ENCODE data around the gene PPM1L. TPM values are rescaled to one million over a fixed set of nuclear protein-coding genes. Genes with fewer than 3 reads are reported as not detected.

The PPM1L gene
- total RNA-seq, 2 experiments from 2014 or later, result 2.0 TPM

DNA sequence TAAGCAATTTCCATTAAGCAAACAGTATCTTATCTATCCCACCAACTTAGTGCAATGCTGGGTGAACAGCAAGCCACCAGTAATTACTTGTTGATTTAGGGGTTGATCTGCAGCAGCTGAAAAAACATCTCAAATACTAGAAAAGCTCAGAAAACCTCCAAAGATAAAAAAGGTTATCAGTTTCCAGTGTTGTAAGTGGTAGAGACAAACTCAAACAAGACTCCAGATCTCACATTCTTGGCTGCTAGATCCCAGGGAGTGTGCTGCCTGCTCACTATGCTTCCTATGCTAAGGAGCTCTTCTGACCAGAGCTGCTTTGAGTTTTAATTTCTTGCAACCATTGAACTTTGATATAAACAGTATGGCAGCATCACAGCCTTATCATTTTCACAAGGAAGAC lies 337.9 kb downstream of the PPM1L start:
- H3K9me3 Mint-ChIP-seq, result no peaks in the 10 kb centered on the region
- H3K36me3 Mint-ChIP-seq, result no peaks in the 10 kb centered on the region
- no peaks in the 10 kb centered on the region for H3K4me1 Mint-ChIP-seq
- no peak for DNase-seq
- H3K27ac Mint-ChIP-seq, result no peak overlapping the region
- peaks cover 3% of the 10 kb centered on the region for H3K27me3 Mint-ChIP-seq
- H3K4me3 Mint-ChIP-seq, result no peak overlapping the region

GRCh38 chr3:161096771-161097367 lies 340.8 kb downstream of the PPM1L start:
- Mint-ChIP-seq H3K27me3 (no peaks in the 10 kb centered on the region), H3K27ac (no peak overlapping the region), H3K4me1 (no peaks in the 10 kb centered on the region), H3K9me3 (no peaks in the 10 kb centered on the region), H3K4me3 (no peak overlapping the region), H3K36me3 (no peaks in the 10 kb centered on the region)
- DNase-seq, result no peak

DNA sequence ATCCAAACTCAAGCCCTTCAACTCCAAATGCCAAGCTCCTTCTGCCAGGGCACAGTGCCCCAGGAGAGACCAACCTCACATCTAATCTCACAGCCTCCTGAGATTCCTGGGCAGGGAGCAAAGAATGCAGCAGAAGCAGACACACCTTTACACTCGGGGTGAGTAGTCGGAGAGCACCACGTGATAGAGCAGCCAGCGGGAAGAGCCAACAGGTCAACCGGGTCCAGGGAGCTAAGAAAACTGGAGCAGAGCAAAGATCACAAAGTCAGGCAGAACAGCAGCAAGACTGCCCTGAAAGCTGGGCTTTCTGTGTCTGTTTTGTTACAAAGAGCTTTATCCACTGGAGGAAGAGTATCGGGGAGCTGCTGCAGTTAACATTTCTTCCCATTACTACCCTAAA lies 345.0 kb downstream of the PPM1L start:
- Mint-ChIP-seq H3K27me3 (peaks cover 21% of the 10 kb centered on the region), H3K4me3 (no peak overlapping the region), H3K36me3 (peaks cover 10% of the 10 kb centered on the region), H3K9me3 (peaks cover 1% of the 10 kb centered on the region), H3K27ac (no peak overlapping the region), H3K4me1 (peaks cover 9% of the 10 kb centered on the region)
- no peak for DNase-seq

DNA sequence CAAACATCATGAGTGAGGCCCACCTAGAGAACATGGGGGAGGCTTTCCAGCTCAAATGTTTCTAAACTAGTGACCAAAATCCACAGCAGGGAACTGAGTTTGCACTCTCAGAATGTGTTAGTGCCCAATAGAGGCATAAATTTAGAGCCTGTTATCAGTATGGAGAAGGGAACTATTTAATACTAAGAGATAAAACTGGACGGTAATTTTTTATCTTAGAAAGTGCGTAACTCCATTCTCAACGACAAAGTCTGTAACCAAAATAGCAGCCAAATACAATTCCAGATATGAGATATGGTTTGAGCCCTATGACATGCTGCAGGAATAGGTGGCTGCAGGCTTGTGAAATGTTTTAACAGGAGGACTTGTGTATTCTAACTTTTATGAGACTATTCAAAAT lies 345.6 kb downstream of the PPM1L start:
- H3K9me3 Mint-ChIP-seq, result peaks cover 1% of the 10 kb centered on the region
- peaks cover 23% of the 10 kb centered on the region for H3K27me3 Mint-ChIP-seq
- peaks cover 9% of the 10 kb centered on the region for H3K4me1 Mint-ChIP-seq
- H3K27ac Mint-ChIP-seq, result no peak overlapping the region
- H3K36me3 Mint-ChIP-seq, result peaks cover 10% of the 10 kb centered on the region
- H3K4me3 Mint-ChIP-seq, result no peak overlapping the region
- DNase-seq, result no peak

DNA sequence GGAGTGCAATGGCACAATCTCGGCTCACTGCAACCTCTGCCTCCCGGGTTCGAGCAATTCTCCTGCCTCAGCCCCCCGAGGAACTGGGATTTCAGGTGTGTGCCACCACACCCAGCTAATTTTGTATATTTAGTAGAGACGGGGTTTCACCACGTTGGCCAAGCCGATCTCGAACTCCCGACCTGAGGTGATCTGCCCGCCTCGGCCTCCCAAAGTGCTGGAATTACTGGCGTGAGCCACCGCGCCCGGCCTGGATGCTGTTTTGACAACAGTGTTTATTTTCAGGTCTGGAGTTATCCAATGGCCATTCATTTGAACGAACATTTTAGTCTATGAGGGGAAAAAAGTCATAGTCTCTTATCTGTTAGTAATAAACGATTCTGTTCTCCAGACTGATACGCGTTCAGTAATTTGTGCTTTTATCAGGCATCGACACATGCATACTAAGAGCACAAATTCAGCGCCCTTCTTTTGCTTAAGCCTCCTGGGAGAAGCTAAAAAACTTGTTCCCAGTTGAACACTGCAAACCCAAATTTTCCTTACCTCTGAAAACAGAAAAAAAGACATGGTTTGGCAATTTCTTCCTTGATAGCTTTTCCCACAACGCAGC lies 347.9 kb downstream of the PPM1L start:
- Mint-ChIP-seq H3K36me3 (peaks cover 10% of the 10 kb centered on the region), H3K4me1 (peaks cover 9% of the 10 kb centered on the region), H3K27me3 (peaks cover 23% of the 10 kb centered on the region), H3K27ac (no peak overlapping the region), H3K4me3 (peak overlapping the region; percentile 87), H3K9me3 (peaks cover 1% of the 10 kb centered on the region)
- DNase-seq, result no peak

- H3K27me3 Mint-ChIP-seq, result peaks cover 27% of the 10 kb centered on the region
- DNase-seq, result peak; percentile 55
- peaks cover 10% of the 10 kb centered on the region for H3K36me3 Mint-ChIP-seq
- peaks cover 9% of the 10 kb centered on the region for H3K4me1 Mint-ChIP-seq
- peaks cover 1% of the 10 kb centered on the region for H3K9me3 Mint-ChIP-seq
- H3K4me3 Mint-ChIP-seq, result peak within 1 kb of the TSS; percentile 87
- peak within 1 kb of the TSS; percentile 34 for H3K27ac Mint-ChIP-seq
These were observed 348.8 kb downstream of the PPM1L start, which contains the start of gene B3GALNT1 for GRCh38 chr3:161104561-161105551. Gene B3GALNT1, minus strand, starts transcription at chr3:161105349. Its CDS starts 18,595 bp downstream, at chr3:161086754.

GRCh38 chr3:161107311-161107710 lies 351.3 kb downstream of the PPM1L start:
- H3K4me1 Mint-ChIP-seq, result peaks cover 9% of the 10 kb centered on the region
- peaks cover 1% of the 10 kb centered on the region for H3K9me3 Mint-ChIP-seq
- no peak for DNase-seq
- H3K27ac Mint-ChIP-seq, result no peak overlapping the region
- H3K4me3 Mint-ChIP-seq, result no peak overlapping the region
- peaks cover 47% of the 10 kb centered on the region for H3K27me3 Mint-ChIP-seq
- H3K36me3 Mint-ChIP-seq, result peaks cover 10% of the 10 kb centered on the region

- Mint-ChIP-seq H3K36me3 (peaks cover 7% of the 10 kb centered on the region), H3K27ac (no peak overlapping the region), H3K4me3 (no peak overlapping the region), H3K4me1 (peaks cover 9% of the 10 kb centered on the region), H3K9me3 (peaks cover 1% of the 10 kb centered on the region), H3K27me3 (peaks cover 41% of the 10 kb centered on the region)
- DNase-seq, result no peak
These were observed 352.8 kb downstream of the PPM1L start for GRCh38 chr3:161108840-161109239.

DNA sequence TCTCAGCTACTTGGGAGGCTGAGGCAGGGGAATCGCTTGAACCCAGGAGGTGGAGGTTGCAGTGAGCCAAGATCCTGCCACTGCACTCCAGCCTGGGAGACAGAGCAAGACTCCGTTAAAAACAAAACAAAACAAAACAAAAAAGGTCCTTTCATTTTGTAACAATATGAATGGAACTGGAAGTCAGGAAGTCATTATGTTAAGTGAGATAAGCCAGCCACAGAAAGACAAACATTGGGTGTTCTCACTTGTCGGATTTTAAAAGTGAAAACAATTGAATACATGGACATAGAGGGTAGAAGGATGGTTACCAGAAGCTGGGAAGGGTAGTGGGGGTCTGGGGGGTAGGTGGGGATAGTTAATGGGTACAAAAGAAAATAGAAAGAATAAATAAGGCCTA lies 361.6 kb downstream of the PPM1L start:
- Mint-ChIP-seq H3K4me1 (no peaks in the 10 kb centered on the region), H3K9me3 (peaks cover 26% of the 10 kb centered on the region), H3K27me3 (peaks cover 12% of the 10 kb centered on the region), H3K4me3 (no peak overlapping the region), H3K36me3 (peaks cover 6% of the 10 kb centered on the region), H3K27ac (no peak overlapping the region)
- DNase-seq, result no peak

- no peak for DNase-seq
- H3K4me3 Mint-ChIP-seq, result no peak overlapping the region
- H3K27ac Mint-ChIP-seq, result no peak overlapping the region
- no peaks in the 10 kb centered on the region for H3K4me1 Mint-ChIP-seq
- peaks cover 8% of the 10 kb centered on the region for H3K27me3 Mint-ChIP-seq
- H3K9me3 Mint-ChIP-seq, result peaks cover 11% of the 10 kb centered on the region
- no peaks in the 10 kb centered on the region for H3K36me3 Mint-ChIP-seq
These were observed 370.5 kb downstream of the PPM1L start for GRCh38 chr3:161126495-161126894.

Other genes starting within 250 kb of the PPM1L start
- 10 to 100 TPM; 64.8 to 67.8 TPM for gene KPNA4, start 190.7 kb upstream of the PPM1L start, total RNA-seq
- gene ARL14, start 79.1 kb upstream of the PPM1L start, total RNA-seq, result not detected